Subcutaneous abdominal adipose tissue (tissue), 5 donors: ENCODE results near the gene ZCCHC14.
A peak's percentile ranks its signal among the peaks of the same experiment; 100 is the strongest.
"Not testable (repeated sequence)": the region's sequence is repeated elsewhere in the genome, so short reads cannot be mapped to it uniquely, and the experiment has no call there.

Experiments
- H3K27ac ChIP-seq: one replicate; pipeline ENCODE4 v1.7.0; 2013; ENCODE audit warnings: low read depth, mild to moderate bottlenecking, inconsistent platforms, low read length, moderate library complexity
- H3K27me3 ChIP-seq, 5 donors: one replicate each; pipeline ENCODE4 v1.7.0; 2013; ENCODE audit warnings: low read length in 5 of 5, inconsistent platforms in 1 of 5; ENCODE audit not compliant: control insufficient read depth in 5 of 5, insufficient read depth in 4 of 5
- H3K36me3 ChIP-seq, 5 donors: one replicate each; pipeline ENCODE4 v1.7.0; 2013; ENCODE audit warnings: low read length in 5 of 5; ENCODE audit not compliant: control insufficient read depth in 5 of 5, insufficient read depth in 5 of 5
- H3K4me1 ChIP-seq, 5 donors: one replicate each; pipeline ENCODE4 v1.7.0; 2013; ENCODE audit warnings: low read length in 5 of 5, mild to moderate bottlenecking in 3 of 5, moderate library complexity in 1 of 5; ENCODE audit not compliant: control insufficient read depth in 5 of 5, insufficient read depth in 5 of 5
- H3K4me3 ChIP-seq, 5 donors: one replicate each; pipeline ENCODE4 v1.7.0; 2013; ENCODE audit warnings: low read length in 5 of 5, low read depth in 1 of 5
- H3K9ac ChIP-seq, 5 donors: one replicate each; pipeline ENCODE4 v1.7.0; 2013; ENCODE audit warnings: low read length in 5 of 5, mild to moderate bottlenecking in 4 of 5, moderate library complexity in 3 of 5
- H3K9me3 ChIP-seq, 5 donors: one replicate each; pipeline ENCODE4 v1.7.0; 2013; ENCODE audit warnings: low read length in 5 of 5; ENCODE audit not compliant: control insufficient read depth in 5 of 5
- donor health status: healthy.
- donor health status: healthy.
- donor health status: healthy.
- donor health status: healthy.
- donor health status: healthy.

Gene ZCCHC14

GRCh38 chr16:87525352-87525751 lies 32.5 kb upstream of the ZCCHC14 start:
- Histone ChIP-seq H3K4me3 (no peak overlapping the region), H3K9ac (no peak overlapping the region), H3K36me3 (no peaks in the 10 kb centered on the region), H3K4me1 (no peaks in the 10 kb centered on the region), H3K27me3 (peaks cover 0 to 3% (median 2%) of the 10 kb centered on the region in 5 donors), H3K9me3 (peaks cover 0 to 18% (median 11%) of the 10 kb centered on the region in 5 donors), H3K27ac (no peak overlapping the region)

- Histone ChIP-seq H3K4me1 (no peaks in the 10 kb centered on the region), H3K9me3 (peaks cover 0 to 9% (median 5%) of the 10 kb centered on the region in 5 donors), H3K9ac (no peak overlapping the region), H3K36me3 (no peaks in the 10 kb centered on the region), H3K4me3 (no peak overlapping the region), H3K27ac (no peak overlapping the region), H3K27me3 (peaks cover 0 to 3% (median 2%) of the 10 kb centered on the region in 5 donors)
These were observed 31.6 kb upstream of the ZCCHC14 start for GRCh38 chr16:87524407-87524806.

DNA sequence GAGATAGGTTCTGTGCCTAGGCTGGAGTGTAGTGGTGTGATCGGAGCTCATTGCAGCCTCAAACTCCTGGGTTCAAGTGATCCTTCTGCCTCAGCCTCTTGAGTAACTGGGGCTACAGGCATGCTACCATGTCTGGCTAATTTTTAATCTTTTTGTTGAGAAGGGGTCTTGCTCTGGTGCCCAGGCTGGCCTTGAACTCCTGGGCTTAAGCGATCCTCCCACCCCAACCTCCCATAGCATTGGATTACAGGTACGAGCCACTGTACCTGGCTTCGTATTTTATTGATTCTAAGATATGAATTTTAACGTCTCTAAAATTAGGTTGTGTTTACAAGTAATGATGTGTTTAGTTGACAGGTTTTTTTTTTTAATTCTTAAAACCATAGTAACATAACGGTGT lies 30.8 kb upstream of the ZCCHC14 start:
- not testable (repeated sequence) for H3K36me3 ChIP-seq, H3K27me3 ChIP-seq, H3K27ac ChIP-seq, H3K4me3 ChIP-seq, H3K4me1 ChIP-seq, H3K9ac ChIP-seq, H3K9me3 ChIP-seq

GRCh38 chr16:87521764-87522163 lies 28.9 kb upstream of the ZCCHC14 start:
- not testable (repeated sequence) for H3K4me3 ChIP-seq, H3K9ac ChIP-seq, H3K27ac ChIP-seq, H3K36me3 ChIP-seq, H3K27me3 ChIP-seq, H3K9me3 ChIP-seq
- H3K4me1 ChIP-seq, result peaks cover 0 to 15% (median 11%) of the 10 kb centered on the region in 5 donors

DNA sequence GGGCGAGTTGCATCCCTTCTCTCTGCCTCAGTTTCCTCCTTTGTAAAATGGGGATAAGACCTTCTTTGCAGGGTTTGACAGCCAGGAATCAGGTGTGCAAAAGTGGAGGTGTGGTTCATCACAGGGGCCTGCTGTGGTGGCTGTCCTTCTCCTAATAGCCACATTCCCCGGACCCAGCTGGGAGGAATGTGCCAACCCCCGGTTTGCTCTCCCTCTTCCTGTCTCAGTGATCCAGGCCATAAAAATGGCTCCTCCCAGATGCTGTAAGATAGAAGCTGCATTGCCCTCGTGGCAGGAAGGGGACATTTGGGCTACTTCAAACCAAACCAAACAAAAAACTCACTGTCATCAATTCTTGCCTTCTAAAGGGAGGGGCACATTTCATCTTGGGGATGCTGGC lies 26.3 kb upstream of the ZCCHC14 start:
- H3K9me3 ChIP-seq, H3K9ac ChIP-seq, H3K27me3 ChIP-seq, H3K36me3 ChIP-seq: not testable (repeated sequence)
- H3K27ac ChIP-seq, result peak overlapping the region; percentile 23
- H3K4me1 ChIP-seq, result peaks cover 0 to 15% (median 11%) of the 10 kb centered on the region in 5 donors
- peak overlapping the region in 1 of 5 donors; percentile 11 for H3K4me3 ChIP-seq

DNA sequence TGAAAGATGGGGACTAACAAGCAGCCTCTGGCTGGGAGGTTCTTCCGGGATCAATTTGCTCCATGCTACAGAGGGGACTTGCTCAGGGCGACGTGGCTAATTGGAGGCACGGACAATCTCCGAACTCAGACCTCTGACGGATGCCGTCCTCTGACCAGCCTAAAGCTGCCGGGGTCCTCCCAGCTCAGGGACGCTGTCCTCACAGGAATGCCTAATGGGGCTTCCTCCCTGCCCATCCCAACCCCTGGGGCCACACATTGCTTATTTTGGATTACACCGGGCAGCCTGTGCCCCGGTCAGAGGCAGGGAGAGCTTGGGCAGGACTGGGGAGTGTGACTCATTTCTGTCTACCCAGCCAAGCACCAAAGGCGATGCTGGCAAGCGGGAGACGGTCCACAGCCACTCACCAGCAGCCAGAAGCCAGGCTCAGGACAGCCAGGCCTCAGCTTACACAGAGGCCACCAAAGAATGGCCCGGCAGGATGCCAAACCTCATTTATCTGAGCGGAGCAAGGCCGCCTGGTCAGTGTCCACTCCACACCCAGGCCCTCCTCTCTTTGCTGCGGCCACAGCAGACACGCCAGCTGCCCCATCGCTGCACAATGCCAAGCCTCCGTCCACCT lies 25.7 kb upstream of the ZCCHC14 start:
- Histone ChIP-seq H3K27ac (peak overlapping the region; percentile 23), H3K4me1 (peaks cover 0 to 15% (median 11%) of the 10 kb centered on the region in 5 donors), H3K4me3 (peak overlapping the region in 2 of 5 donors; percentile 36 to 39)
- not testable (repeated sequence) for H3K9me3 ChIP-seq, H3K36me3 ChIP-seq, H3K27me3 ChIP-seq, H3K9ac ChIP-seq

DNA sequence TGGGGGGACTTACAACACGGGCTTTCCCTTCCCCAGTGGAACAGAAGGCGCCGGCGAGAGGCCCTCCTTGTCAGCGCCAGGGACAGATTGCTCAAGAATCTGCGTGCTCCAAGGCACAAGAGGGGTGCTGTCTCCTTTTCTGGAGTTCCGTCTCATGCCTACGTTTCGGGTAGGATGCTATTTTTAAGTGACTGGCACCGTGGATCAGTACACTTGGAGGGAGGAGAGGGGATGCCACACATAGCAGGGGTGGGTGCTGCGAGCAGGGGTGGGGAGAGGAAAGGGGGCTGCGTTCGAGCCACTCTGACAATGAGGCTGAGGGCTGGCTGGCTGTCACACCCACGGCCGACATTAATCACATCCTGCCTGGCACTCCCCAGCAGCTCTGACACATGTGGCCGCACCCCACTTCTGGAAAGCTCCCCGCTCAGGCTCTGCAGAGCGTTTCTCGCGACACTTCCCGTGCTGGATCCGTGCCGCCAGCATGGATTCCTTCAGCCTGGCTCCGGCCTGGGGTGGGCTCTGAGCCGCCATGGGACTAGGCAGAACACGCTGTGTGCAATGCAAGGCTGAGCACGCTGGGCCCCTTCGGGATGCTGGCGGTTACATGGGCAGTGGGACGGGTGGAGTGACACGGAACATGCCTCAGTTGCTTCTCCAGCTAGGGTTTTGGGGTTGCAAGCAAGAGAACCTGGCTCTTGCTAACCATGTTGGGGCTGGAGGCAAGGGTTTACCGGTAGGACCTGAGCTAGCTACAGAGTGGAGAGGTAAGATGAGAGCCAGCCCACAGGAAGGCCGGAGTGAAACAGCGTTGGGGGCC lies 25.0 kb upstream of the ZCCHC14 start:
- H3K27ac ChIP-seq, result peak overlapping the region; percentile 16
- H3K4me3 ChIP-seq, result peak overlapping the region in 4 of 5 donors; percentile 14 to 39 (median 29)
- not testable (repeated sequence) for H3K9ac ChIP-seq

DNA sequence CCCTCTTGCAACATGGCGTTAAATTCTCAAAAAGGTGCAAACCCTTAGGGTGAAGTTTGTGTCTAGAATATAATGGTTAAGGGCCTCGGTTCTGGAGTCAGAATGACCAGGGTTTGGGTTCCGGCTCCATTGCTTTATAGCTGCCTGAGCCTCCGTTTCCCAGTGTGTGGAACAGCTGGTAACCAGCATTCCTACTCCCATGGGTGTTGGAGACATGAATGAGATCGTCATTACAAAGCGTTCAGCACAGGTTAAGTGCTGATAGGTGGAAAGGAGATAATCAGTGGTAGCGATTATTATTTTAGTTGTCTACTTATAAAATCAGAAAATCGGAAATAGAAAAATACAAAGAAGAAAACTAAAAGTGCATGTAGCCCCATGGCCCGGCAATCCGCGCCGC lies 23.5 kb upstream of the ZCCHC14 start:
- H3K27ac ChIP-seq, result no peak overlapping the region

More for the DNA sequence above, 25.0 kb upstream of the ZCCHC14 start:
- not testable (repeated sequence) for H3K27me3 ChIP-seq, H3K9me3 ChIP-seq, H3K36me3 ChIP-seq
- H3K4me1 ChIP-seq, result peaks cover 0 to 15% (median 11%) of the 10 kb centered on the region in 5 donors

DNA sequence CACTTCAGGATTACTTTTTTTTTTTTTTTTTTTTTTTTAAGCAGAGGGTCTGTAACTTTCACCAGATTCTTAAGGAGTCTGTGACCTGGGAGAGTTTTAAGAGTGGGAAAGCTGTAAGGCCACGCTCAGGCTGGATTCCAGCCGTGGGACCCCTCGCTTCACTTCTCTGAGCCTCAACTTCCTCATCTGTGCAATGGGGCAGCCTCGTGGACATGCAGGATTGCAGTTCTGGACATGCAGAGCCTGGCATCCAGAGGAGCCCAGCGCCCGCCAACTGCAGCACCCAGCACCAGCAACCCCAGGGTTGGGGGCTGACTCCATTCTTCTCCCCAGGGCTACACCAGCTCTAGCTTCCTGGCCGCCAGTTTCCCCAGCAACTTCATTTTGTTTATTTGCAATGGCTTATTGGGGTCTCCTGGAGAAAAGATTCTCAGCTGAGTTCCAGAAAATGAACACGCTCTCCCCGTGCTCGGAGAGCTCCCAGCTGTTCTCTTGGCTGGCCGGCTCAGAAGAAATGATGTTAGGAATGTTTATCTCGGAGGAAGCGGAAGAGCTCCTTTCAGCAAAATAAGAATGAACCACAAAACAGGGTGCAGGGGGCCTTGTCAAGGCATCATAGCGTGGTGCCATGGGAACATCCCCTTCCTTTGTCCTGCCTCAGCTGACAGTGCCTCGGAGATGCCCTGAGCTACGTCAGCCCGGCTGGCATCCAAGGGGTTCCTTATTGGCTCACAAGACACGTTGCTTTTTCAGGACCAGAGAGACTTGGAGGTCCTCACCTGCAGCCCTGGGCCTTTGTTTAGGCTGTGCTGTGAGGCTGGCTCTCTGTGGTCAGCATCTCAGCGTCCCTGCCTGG lies 22.9 kb upstream of the ZCCHC14 start:
- Histone ChIP-seq H3K36me3 (no peaks in the 10 kb centered on the region), H3K9ac (no peak overlapping the region), H3K9me3 (no peaks in the 10 kb centered on the region), H3K4me1 (peaks cover 0 to 15% (median 11%) of the 10 kb centered on the region in 5 donors), H3K27ac (no peak overlapping the region), H3K27me3 (peaks cover 0 to 3% (median 0%) of the 10 kb centered on the region in 5 donors), H3K4me3 (no peak overlapping the region)

More for the DNA sequence above, 23.5 kb upstream of the ZCCHC14 start:
- Histone ChIP-seq H3K27me3 (peaks cover 0 to 3% (median 0%) of the 10 kb centered on the region in 5 donors), H3K9me3 (no peaks in the 10 kb centered on the region), H3K4me1 (peaks cover 0 to 15% (median 11%) of the 10 kb centered on the region in 5 donors), H3K9ac (no peak overlapping the region), H3K36me3 (no peaks in the 10 kb centered on the region), H3K4me3 (no peak overlapping the region)
